K562 (cell line): ENCODE results near the gene CCDC152. TPM values are rescaled to one million over a fixed set of nuclear protein-coding genes. Genes with fewer than 3 reads are reported as not detected.

Source experiments
- ATAC-seq: fragments of 200-7000 bp; cut with Tn5 transposase; 3 replicates; pipeline ENCODE4 v1.9.1; 2020; ENCODE audit warnings: moderate library complexity
- BruUV-seq: library from RNA; stranded (reverse); fragments of 400-500 nt; replicated peaks from 2 replicates; lab custom pipeline; 2021; lab: Mats Ljungman, UMichigan
- CTCF ChIA-PET: fragments of 300-600 bp; formaldehyde crosslinking; extraction: SDS; loops from one replicate; lab custom pipeline; 2021; ENCODE audit warnings: low intra/inter-chr PET ratio; lab: Yijun Ruan, JAX
- POLR2A ChIA-PET: fragments of 300-600, 350-650 bp; sonication (Branson Sonifier 250); formaldehyde crosslinking; extraction: SDS; loops from one replicate; lab custom pipeline; 2021; ENCODE audit warnings: antibody characterized with exemption, inconsistent platforms; lab: Yijun Ruan, JAX
- DNase-seq, 4 experiments: peaks; one replicate each; pipeline versions ENCODE4 v3.0.0 to v3.0.0-alpha.2; 2011 to 2018; ENCODE audit warnings: low spot score in 3 of 4, mixed read lengths in 3 of 4; ENCODE audit errors: extremely low read depth in 1 of 4
- FAIRE-seq: peaks from 2 replicates; lab custom pipeline; 2011; peaks lifted over from hg19 to GRCh38; lab: Jason Lieb, UNC
- H2AFZ ChIP-seq: 2 replicates; pipeline ENCODE4 v1.6.0; 2011; ENCODE audit warnings: low read depth, low read length, control low read depth, inconsistent platforms
- H3K27ac ChIP-seq: fragments of 200-600 bp; 3 replicates; pipeline ENCODE4 v1.8.0; 2011; ENCODE audit warnings: low read depth, mild to moderate bottlenecking, control low read depth, inconsistent platforms, low read length, moderate library complexity, mixed read lengths; ENCODE audit errors: extremely low read depth
- H3K27me3 ChIP-seq, 2 experiments: fragments of 300-600 bp in 1 of 2; 2 replicates in 1 of 2; 3 replicates in 1 of 2; pipeline versions ENCODE4 v1.6.0 to v1.8.0; 2011; ENCODE audit warnings: inconsistent platforms in 2 of 2, low read length in 2 of 2, mild to moderate bottlenecking in 1 of 2, mixed read lengths in 1 of 2, moderate library complexity in 1 of 2; ENCODE audit not compliant: control insufficient read depth in 2 of 2, insufficient read depth in 2 of 2
- H3K36me3 ChIP-seq: fragments of 300-600 bp; 3 replicates; pipeline ENCODE4 v1.8.0; 2011; ENCODE audit warnings: mild to moderate bottlenecking, low read length, inconsistent platforms; ENCODE audit not compliant: control insufficient read depth, insufficient read depth
- H3K4me1 ChIP-seq, 2 experiments: fragments of 200-600 bp in 1 of 2; replicated peaks in 1 of 2; 2 replicates in 1 of 2; 3 replicates in 1 of 2; pipeline versions ENCODE4 v1.5.1 to v1.8.0; 2011; ENCODE audit warnings: inconsistent platforms in 2 of 2, low read length in 2 of 2, mild to moderate bottlenecking in 1 of 2, mixed read lengths in 1 of 2, moderate library complexity in 1 of 2; ENCODE audit not compliant: control insufficient read depth in 2 of 2, insufficient read depth in 2 of 2
- H3K4me2 ChIP-seq: 2 replicates; pipeline ENCODE4 v1.6.1; 2011; ENCODE audit warnings: low read length, control low read depth, inconsistent platforms, mixed read lengths; ENCODE audit not compliant: insufficient read depth
- H3K4me3 ChIP-seq: fragments of 200-600 bp; sonication (generic), shearing (Covaris generic); 2 replicates; pipeline ENCODE4 v1.5.1; 2016; ENCODE audit warnings: control low read depth, inconsistent platforms
- H3K79me2 ChIP-seq: fragments of 200-600 bp; 3 replicates; pipeline ENCODE4 v1.8.0; 2011; ENCODE audit warnings: low read length, inconsistent platforms; ENCODE audit not compliant: control insufficient read depth, insufficient read depth
- H3K9ac ChIP-seq, 2 experiments: 2 replicates each; pipeline versions ENCODE4 v1.6.0 to v1.6.1; 2011; ENCODE audit warnings: low read depth in 2 of 2, low read length in 2 of 2, control low read depth in 1 of 2, inconsistent platforms in 1 of 2, mild to moderate bottlenecking in 1 of 2, mixed read lengths in 1 of 2; ENCODE audit not compliant: insufficient read depth in 1 of 2
- H3K9me1 ChIP-seq: one replicate; pipeline ENCODE4 v1.6.0; 2011; ENCODE audit warnings: inconsistent platforms, mild to moderate bottlenecking, low read length, moderate library complexity; ENCODE audit not compliant: control insufficient read depth, insufficient read depth
- H3K9me3 ChIP-seq: replicated peaks from 2 replicates; pipeline ENCODE4 v1.5.1; 2011; ENCODE audit warnings: low read depth, low read length, inconsistent platforms; ENCODE audit not compliant: control insufficient read depth, insufficient read depth
- H4K20me1 ChIP-seq: replicated peaks from 2 replicates; pipeline ENCODE4 v1.6.1; 2011; ENCODE audit warnings: low read length, inconsistent platforms, mixed read lengths; ENCODE audit not compliant: control insufficient read depth, insufficient read depth
- ATF1 ChIP-seq, 2 experiments: fragments of 450-650 bp in 1 of 2; IDR thresholded peaks; 2 replicates each; pipeline ENCODE4 v1.6.1; 2016; ENCODE audit warnings: missing compliant biosample characterization in 1 of 2, missing genetic modification characterization in 1 of 2
- CBFA2T3 ChIP-seq: fragments of 450-650 bp; IDR thresholded peaks from 2 replicates; pipeline ENCODE4 v1.6.1; 2017
- ELF1 ChIP-seq: fragments of 200-800 bp; sonication (Bioruptor generic); IDR thresholded peaks from 2 replicates; pipeline ENCODE4 v1.6.1; 2016; ENCODE audit warnings: missing genetic modification characterization, missing compliant biosample characterization
- RCOR1 ChIP-seq, 2 experiments: IDR thresholded peaks; 2 replicates each; pipeline ENCODE4 v1.6.1; 2012; ENCODE audit warnings: low read depth in 2 of 2, low read length in 2 of 2, borderline replicate concordance in 1 of 2, improper control_type of control experiment in 1 of 2
- TCF3 ChIP-seq: sonication (generic); formaldehyde crosslinking; IDR thresholded peaks from 2 replicates; pipeline ENCODE4 v1.4.0; 2020; ENCODE audit warnings: mild to moderate bottlenecking, missing genetic modification reagents
- WGBS: fragments of 100-300 bp; shearing (Covaris generic); methylation state at CpG from one replicate; pipeline ENCODE4 v1.1.6; 2016; ENCODE audit warnings: low coverage, mixed read lengths; ENCODE audit not compliant: insufficient coverage; ENCODE audit errors: missing lambda C conversion rate; 5-methylcytosine and 5-hydroxymethylcytosine counted together
- in situ Hi-C: fragments of 300-500 bp; cut with MboI; formaldehyde crosslinking; loops from 4 replicates; pipeline ENCODE4 v1.15.0; 2018; ENCODE audit warnings: inconsistent platforms, mixed read lengths
- intact Hi-C: fragments of 100-400 bp; cut with micrococcal nuclease; formaldehyde crosslinking; loops from 2 replicates; pipeline ENCODE4 v1.14.2; 2022
- polyA plus RNA-seq, 8 experiments: library from polyadenylated mRNA; depleted of rRNA in 4 of 8; stranded (reverse) in 5 of 8; unstranded in 3 of 8; fragments of >200 nt; fragmentation: Nextera tagmentation in 2 of 8; fragmentation: Illumina TruSeq in 1 of 8; extraction: Ambion mirVana in 2 of 8; extraction: Trizol in 1 of 8; gene quantifications; 2 replicates each; pipeline versions ENCODE4 v1.2.1 to v1.2.3, GENCODE V29; 2011 to 2014; ENCODE audit warnings: inconsistent platforms in 1 of 8, missing spikeins in 1 of 8
- total RNA-seq, 7 experiments: library from RNA; depleted of rRNA in 6 of 7; stranded (reverse); fragments of >200 nt in 6 of 7; fragmentation: Illumina TruSeq in 2 of 7; extraction: Trizol in 2 of 7; gene quantifications; 2 replicates each; pipeline versions ENCODE4 v1.2.1 to v1.2.3, GENCODE V29; 2011 to 2021; ENCODE audit warnings: low replicate concordance in 1 of 7
- TF ChIP-seq, protein P1 (sequence below): fragments of 450-650 bp; IDR thresholded peaks from 2 replicates; pipeline ENCODE4 v1.6.1; 2018; ENCODE audit not compliant: partially characterized antibody
- TF ChIP-seq, protein P2 (sequence below): sonication (generic); formaldehyde crosslinking; IDR thresholded peaks from 2 replicates; pipeline ENCODE4 v1.8.0; 2022; ENCODE audit warnings: mild to moderate bottlenecking, missing genetic modification reagents, borderline replicate concordance
- TF ChIP-seq, protein P3 (sequence below): fragments of 450-650 bp; IDR thresholded peaks from 2 replicates; pipeline ENCODE4 v1.6.1; 2016

CCDC152 gene
- total and polyA plus RNA-seq, 9 of the 15 experiments (the other 6 are each of a cell fraction or from before 2014, with no cell fraction given): 2.5 to 11.6 (median 5.1) TPM

DNA sequence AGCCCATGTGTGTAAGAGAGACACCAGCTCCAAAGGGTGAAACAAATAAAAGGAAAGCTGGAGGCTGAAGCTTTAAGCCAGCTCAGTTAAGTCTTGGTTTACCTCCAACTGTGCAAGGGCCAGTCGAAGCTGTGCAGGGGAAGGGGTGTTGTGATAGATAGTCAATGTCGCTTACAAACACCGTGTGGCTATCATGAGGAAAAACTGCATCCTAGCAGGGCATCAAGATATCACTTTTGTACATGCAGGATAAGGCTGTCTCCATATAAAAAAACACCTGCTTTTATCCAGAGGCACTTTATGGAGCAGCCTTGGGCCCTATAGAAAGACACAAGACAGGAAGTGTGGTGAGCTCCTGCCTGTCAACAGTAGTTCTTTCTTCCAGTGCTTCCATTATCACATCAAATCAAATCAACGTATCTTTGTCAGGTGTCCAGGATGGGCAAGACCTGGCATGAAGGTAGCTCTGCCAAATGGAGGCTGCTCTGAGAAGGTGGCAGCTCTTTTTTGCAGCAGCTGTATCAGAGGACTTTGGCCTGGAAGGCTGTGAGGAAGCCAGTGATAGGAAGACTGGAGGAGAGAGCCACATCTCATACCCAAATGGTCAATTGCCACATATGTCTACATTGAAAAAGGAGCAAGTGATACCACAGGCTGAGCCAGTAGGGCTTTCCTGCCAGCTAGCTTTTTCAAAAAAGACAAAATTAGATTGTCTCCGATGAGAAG is 84.4 kb downstream of the CCDC152 start:
- no peaks in the 10 kb centered on the region for H4K20me1 ChIP-seq
- ChIA-PET POLR2A (interaction anchor here (0.6 to 1.6 kb wide), 3 partner anchors 11 to 106 kb away, joined by 3 read pairs; no protein-coding TSS in a partner anchor), CTCF (no interaction called here)
- in situ Hi-C loops (no loop called here), intact Hi-C loops (no loop called here)
- H3K9me1 ChIP-seq: no peaks in the 10 kb centered on the region
- TF ChIP-seq TCF3 (CRISPR knock-in tag) (0 out of 2 replicates have a peak, but pooled peaks have one; percentile 15), ATF1 (CRISPR knock-in tag; IDR thresholded peaks at IDR 0.05) (no peak), ATF1 (tag; IDR thresholded peaks at IDR 0.05) (no peak), CBFA2T3 (peak; percentile 53), RCOR1 (IDR thresholded peaks at IDR 0.05; ENCODE audit: borderline replicate concordance in 1 of 2, low read depth in 2 of 2, low read length in 2 of 2) (no peak), ELF1 (tag) (0 out of 2 replicates have a peak, but pooled peaks have one; percentile 22)
- TF ChIP-seq, protein P1, sequence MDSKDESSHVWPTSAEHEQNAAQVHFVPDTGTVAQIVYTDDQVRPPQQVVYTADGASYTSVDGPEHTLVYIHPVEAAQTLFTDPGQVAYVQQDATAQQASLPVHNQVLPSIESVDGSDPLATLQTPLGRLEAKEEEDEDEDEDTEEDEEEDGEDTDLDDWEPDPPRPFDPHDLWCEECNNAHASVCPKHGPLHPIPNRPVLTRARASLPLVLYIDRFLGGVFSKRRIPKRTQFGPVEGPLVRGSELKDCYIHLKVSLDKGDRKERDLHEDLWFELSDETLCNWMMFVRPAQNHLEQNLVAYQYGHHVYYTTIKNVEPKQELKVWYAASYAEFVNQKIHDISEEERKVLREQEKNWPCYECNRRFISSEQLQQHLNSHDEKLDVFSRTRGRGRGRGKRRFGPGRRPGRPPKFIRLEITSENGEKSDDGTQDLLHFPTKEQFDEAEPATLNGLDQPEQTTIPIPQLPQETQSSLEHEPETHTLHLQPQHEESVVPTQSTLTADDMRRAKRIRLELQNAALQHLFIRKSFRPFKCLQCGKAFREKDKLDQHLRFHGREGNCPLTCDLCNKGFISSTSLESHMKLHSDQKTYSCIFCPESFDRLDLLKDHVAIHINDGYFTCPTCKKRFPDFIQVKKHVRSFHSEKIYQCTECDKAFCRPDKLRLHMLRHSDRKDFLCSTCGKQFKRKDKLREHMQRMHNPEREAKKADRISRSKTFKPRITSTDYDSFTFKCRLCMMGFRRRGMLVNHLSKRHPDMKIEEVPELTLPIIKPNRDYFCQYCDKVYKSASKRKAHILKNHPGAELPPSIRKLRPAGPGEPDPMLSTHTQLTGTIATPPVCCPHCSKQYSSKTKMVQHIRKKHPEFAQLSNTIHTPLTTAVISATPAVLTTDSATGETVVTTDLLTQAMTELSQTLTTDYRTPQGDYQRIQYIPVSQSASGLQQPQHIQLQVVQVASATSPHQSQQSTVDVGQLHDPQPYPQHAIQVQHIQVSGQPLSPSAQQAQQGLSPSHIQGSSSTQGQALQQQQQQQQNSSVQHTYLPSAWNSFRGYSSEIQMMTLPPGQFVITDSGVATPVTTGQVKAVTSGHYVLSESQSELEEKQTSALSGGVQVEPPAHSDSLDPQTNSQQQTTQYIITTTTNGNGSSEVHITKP: peak; percentile 74
- TF ChIP-seq, protein P2, sequence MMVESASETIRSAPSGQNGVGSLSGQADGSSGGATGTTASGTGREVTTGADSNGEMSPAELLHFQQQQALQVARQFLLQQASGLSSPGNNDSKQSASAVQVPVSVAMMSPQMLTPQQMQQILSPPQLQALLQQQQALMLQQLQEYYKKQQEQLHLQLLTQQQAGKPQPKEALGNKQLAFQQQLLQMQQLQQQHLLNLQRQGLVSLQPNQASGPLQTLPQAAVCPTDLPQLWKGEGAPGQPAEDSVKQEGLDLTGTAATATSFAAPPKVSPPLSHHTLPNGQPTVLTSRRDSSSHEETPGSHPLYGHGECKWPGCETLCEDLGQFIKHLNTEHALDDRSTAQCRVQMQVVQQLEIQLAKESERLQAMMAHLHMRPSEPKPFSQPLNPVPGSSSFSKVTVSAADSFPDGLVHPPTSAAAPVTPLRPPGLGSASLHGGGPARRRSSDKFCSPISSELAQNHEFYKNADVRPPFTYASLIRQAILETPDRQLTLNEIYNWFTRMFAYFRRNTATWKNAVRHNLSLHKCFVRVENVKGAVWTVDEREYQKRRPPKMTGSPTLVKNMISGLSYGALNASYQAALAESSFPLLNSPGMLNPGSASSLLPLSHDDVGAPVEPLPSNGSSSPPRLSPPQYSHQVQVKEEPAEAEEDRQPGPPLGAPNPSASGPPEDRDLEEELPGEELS: no peak
- TF ChIP-seq, protein P3, sequence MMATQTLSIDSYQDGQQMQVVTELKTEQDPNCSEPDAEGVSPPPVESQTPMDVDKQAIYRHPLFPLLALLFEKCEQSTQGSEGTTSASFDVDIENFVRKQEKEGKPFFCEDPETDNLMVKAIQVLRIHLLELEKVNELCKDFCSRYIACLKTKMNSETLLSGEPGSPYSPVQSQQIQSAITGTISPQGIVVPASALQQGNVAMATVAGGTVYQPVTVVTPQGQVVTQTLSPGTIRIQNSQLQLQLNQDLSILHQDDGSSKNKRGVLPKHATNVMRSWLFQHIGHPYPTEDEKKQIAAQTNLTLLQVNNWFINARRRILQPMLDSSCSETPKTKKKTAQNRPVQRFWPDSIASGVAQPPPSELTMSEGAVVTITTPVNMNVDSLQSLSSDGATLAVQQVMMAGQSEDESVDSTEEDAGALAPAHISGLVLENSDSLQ: 0 out of 2 replicates have a peak, but pooled peaks have one; percentile 8
- no peak for FAIRE-seq
- no peak overlapping the region for H3K9ac ChIP-seq
- BruUV-seq: no TSS peak
- H3K27ac ChIP-seq: no peak overlapping the region
- H3K4me3 ChIP-seq: no peak overlapping the region
- H2AFZ ChIP-seq: peak overlapping the region; percentile 73
- H3K4me1 ChIP-seq: peaks cover 4 to 10% of the 10 kb centered on the region in 2 experiments; a peak in 4 of 5 replicates
- peak in 1 of 4 experiments; percentile 41 for DNase-seq
- H3K79me2 ChIP-seq: no peaks in the 10 kb centered on the region
- ATAC-seq: peak; percentile 73
- no peaks in the 10 kb centered on the region for H3K36me3 ChIP-seq
- peak overlapping the region; percentile 7; the same call in 1 of the 2 replicates for H3K4me2 ChIP-seq
- H3K27me3 ChIP-seq: no peaks in the 10 kb centered on the region
- H3K9me3 ChIP-seq: no peaks in the 10 kb centered on the region
- WGBS: 9% methylated on average over 5 of the region's 5 CpGs
